ENCODE results near the gene FAM171A1.
"Not testable (repeated sequence)": the region's sequence is repeated elsewhere in the genome, so short reads cannot be mapped to it uniquely, and the experiment has no call there.

Gene FAM171A1

DNA sequence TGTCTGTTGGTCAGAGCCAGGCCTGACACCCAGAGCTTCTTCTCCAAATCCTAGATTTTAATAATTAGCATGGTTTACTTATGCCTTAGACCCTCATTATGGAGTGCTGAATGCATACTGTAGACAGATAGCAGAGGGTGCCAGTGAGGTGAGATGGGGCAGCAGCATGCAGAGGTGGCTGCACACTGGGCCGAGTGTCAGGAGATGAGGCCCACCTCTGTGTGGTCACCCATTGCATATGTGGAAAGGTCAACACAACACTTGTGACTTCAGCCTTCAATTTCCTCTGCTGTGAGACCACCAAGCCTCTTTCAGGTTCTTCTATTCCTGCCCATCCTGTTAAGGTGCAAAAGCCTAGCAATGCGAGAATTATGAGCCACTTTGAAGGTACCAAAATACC, 162.9 kb downstream of the FAM171A1 start:
- Histone ChIP-seq H3K27ac (ENCODE audit: low read depth, low read length, poor library complexity, severe bottlenecking) (no peak overlapping the region), H3K36me3 (ENCODE audit: insufficient read depth, low read length) (no peaks in the 10 kb centered on the region), H3K27me3 (ENCODE audit: insufficient read depth, low read length) (no peaks in the 10 kb centered on the region), H3K9me2 (ENCODE audit: low read depth, low read length) (no peaks in the 10 kb centered on the region), H3K9me3 (ENCODE audit: low read length) (no peaks in the 10 kb centered on the region), H2AFZ (ENCODE audit: low read length) (no peak overlapping the region), H3K4me3 (ENCODE audit: low read depth, low read length, poor library complexity, severe bottlenecking) (no peak overlapping the region), H3K4me1 (ENCODE audit: insufficient read depth, low read length, severe bottlenecking) (peaks cover 3% of the 10 kb centered on the region), H3K4me2 (ENCODE audit: low read length) (no peak overlapping the region), H3K79me2 (ENCODE audit: insufficient read depth, low read length) (no peaks in the 10 kb centered on the region), H4K20me1 (ENCODE audit: insufficient read depth, low read length) (no peaks in the 10 kb centered on the region), H3K9ac (ENCODE audit: low read length) (no peak overlapping the region), H3F3A (ENCODE audit: insufficient read depth, low read length) (no peaks in the 10 kb centered on the region)
- TF ChIP-seq, protein P1, sequence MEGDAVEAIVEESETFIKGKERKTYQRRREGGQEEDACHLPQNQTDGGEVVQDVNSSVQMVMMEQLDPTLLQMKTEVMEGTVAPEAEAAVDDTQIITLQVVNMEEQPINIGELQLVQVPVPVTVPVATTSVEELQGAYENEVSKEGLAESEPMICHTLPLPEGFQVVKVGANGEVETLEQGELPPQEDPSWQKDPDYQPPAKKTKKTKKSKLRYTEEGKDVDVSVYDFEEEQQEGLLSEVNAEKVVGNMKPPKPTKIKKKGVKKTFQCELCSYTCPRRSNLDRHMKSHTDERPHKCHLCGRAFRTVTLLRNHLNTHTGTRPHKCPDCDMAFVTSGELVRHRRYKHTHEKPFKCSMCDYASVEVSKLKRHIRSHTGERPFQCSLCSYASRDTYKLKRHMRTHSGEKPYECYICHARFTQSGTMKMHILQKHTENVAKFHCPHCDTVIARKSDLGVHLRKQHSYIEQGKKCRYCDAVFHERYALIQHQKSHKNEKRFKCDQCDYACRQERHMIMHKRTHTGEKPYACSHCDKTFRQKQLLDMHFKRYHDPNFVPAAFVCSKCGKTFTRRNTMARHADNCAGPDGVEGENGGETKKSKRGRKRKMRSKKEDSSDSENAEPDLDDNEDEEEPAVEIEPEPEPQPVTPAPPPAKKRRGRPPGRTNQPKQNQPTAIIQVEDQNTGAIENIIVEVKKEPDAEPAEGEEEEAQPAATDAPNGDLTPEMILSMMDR (IDR thresholded peaks at IDR 0.05; ENCODE audit: low read length) = no peak
- TF ChIP-seq EZH2 (IDR thresholded peaks at IDR 0.05; ENCODE audit: borderline replicate concordance, low read length) = no peak

DNA sequence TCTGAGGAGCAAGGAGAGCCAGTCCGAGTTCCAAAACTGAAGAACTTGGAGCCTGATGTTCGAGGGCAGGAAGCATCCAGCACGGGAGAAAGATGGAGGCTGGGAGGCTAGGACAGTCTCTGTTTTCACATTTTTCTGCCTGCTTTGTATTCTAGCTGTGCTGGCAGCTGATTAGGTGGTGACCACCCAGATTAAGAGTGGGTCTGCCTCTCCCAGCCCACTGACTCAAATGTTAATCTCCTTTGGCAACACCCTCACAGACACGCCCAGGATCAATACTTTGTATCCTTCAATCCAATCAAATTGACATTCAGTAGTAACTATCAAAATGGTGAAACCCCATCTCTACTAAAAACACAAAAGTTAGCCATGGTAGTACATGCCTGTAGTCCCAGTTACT, 163.7 kb downstream of the FAM171A1 start:
- not testable (repeated sequence) for H2AFZ ChIP-seq (ENCODE audit: low read length); H3K4me1 ChIP-seq (ENCODE audit: insufficient read depth, low read length, severe bottlenecking); H3K4me2 ChIP-seq (ENCODE audit: low read length)

DNA sequence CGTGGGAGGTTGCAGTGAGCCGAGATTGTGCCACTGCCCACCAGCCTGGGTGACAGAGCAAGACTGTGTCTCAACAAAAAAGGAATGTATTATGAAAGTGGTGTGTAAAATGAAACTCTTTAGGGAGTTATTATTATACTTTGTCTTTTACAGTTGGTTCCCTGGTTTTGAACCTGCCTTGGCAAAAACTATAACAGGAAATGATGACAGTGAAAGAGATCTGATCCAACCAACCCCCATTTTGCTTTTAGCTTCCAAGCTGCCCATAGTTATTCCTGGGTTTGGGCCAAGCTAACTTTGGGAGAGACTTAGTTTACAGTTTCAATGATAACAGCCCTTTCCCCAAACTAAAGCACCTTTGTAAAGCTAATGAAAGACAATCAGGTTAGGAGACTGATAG, 168.4 kb downstream of the FAM171A1 start:
- no peak overlapping the region for H3K27ac ChIP-seq (ENCODE audit: low read depth, low read length, poor library complexity, severe bottlenecking)

More for the DNA sequence above, 163.7 kb downstream of the FAM171A1 start:
- H3K27me3 ChIP-seq (ENCODE audit: insufficient read depth, low read length); H3K79me2 ChIP-seq (ENCODE audit: insufficient read depth, low read length); H3K4me3 ChIP-seq (ENCODE audit: low read depth, low read length, poor library complexity, severe bottlenecking); H3F3A ChIP-seq (ENCODE audit: insufficient read depth, low read length); H4K20me1 ChIP-seq (ENCODE audit: insufficient read depth, low read length); H3K36me3 ChIP-seq (ENCODE audit: insufficient read depth, low read length); H3K27ac ChIP-seq (ENCODE audit: low read depth, low read length, poor library complexity, severe bottlenecking); H3K9me3 ChIP-seq (ENCODE audit: low read length); H3K9me2 ChIP-seq (ENCODE audit: low read depth, low read length); H3K9ac ChIP-seq (ENCODE audit: low read length): not testable (repeated sequence)

DNA sequence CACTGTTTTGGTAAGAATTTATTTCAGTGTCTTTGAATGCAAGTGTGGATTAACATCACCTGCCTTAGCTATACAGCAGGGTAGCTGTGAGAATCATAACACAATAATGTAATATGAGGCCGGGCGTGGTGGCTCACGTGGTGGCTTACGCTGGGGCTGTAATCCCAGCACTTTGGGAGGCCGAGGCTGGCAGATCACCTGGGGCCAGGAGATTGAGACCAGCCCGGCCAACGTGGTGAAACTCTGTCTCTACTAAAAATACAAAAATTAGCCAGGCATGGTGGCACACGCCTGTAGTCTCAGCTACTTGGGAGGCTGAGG, 168.8 kb downstream of the FAM171A1 start:
- H3F3A ChIP-seq (ENCODE audit: insufficient read depth, low read length); H3K36me3 ChIP-seq (ENCODE audit: insufficient read depth, low read length); H3K9ac ChIP-seq (ENCODE audit: low read length); H3K9me3 ChIP-seq (ENCODE audit: low read length); H2AFZ ChIP-seq (ENCODE audit: low read length); H3K4me2 ChIP-seq (ENCODE audit: low read length); H3K79me2 ChIP-seq (ENCODE audit: insufficient read depth, low read length); H3K4me3 ChIP-seq (ENCODE audit: low read depth, low read length, poor library complexity, severe bottlenecking); H4K20me1 ChIP-seq (ENCODE audit: insufficient read depth, low read length); H3K27ac ChIP-seq (ENCODE audit: low read depth, low read length, poor library complexity, severe bottlenecking); H3K4me1 ChIP-seq (ENCODE audit: insufficient read depth, low read length, severe bottlenecking); H3K27me3 ChIP-seq (ENCODE audit: insufficient read depth, low read length); H3K9me2 ChIP-seq (ENCODE audit: low read depth, low read length): not testable (repeated sequence)

More for the DNA sequence above, 168.4 kb downstream of the FAM171A1 start:
- Histone ChIP-seq H3K27me3 (ENCODE audit: insufficient read depth, low read length) (no peaks in the 10 kb centered on the region), H3K4me3 (ENCODE audit: low read depth, low read length, poor library complexity, severe bottlenecking) (no peak overlapping the region), H3F3A (ENCODE audit: insufficient read depth, low read length) (no peaks in the 10 kb centered on the region), H2AFZ (ENCODE audit: low read length) (no peak overlapping the region), H3K79me2 (ENCODE audit: insufficient read depth, low read length) (no peaks in the 10 kb centered on the region), H4K20me1 (ENCODE audit: insufficient read depth, low read length) (no peaks in the 10 kb centered on the region), H3K36me3 (ENCODE audit: insufficient read depth, low read length) (no peaks in the 10 kb centered on the region), H3K9me3 (ENCODE audit: low read length) (no peaks in the 10 kb centered on the region), H3K9me2 (ENCODE audit: low read depth, low read length) (no peaks in the 10 kb centered on the region), H3K4me2 (ENCODE audit: low read length) (no peak overlapping the region), H3K9ac (ENCODE audit: low read length) (no peak overlapping the region), H3K4me1 (ENCODE audit: insufficient read depth, low read length, severe bottlenecking) (no peaks in the 10 kb centered on the region)
- TF ChIP-seq, protein P1 (IDR thresholded peaks at IDR 0.05; ENCODE audit: low read length) = no peak

All from OCI-LY1 (cell line).